Loucy (cell line): ENCODE data around the gene HDDC2.

ENCODE experiments used
- H2AFZ ChIP-seq: fragments of 200-600 bp; sonication (generic); 2 replicates; pipeline ENCODE4 v1.6.0; 2016; ENCODE audit warnings: antibody characterized with exemption, mild to moderate bottlenecking, low read length, moderate library complexity
- H3F3A ChIP-seq: fragments of 200-600 bp; 2 replicates; pipeline ENCODE4 v1.6.0; 2016; ENCODE audit warnings: antibody characterized with exemption, low read depth, mild to moderate bottlenecking
- H3K27me3 ChIP-seq: fragments of 200-600 bp; sonication (generic); 2 replicates; pipeline ENCODE4 v1.6.1; 2014; ENCODE audit warnings: low read length, mild to moderate bottlenecking; ENCODE audit not compliant: insufficient read depth, poor library complexity, severe bottlenecking
- H3K36me3 ChIP-seq: fragments of 200-600 bp; sonication (generic); 2 replicates; pipeline ENCODE4 v1.6.1; 2016; ENCODE audit warnings: low read length; ENCODE audit not compliant: insufficient read depth
- H3K4me1 ChIP-seq: fragments of 200-600 bp; sonication (generic); 2 replicates; pipeline ENCODE4 v1.5.1; 2014; ENCODE audit warnings: low read length, mild to moderate bottlenecking; ENCODE audit not compliant: insufficient read depth, poor library complexity, severe bottlenecking
- H3K4me2 ChIP-seq: fragments of 200-600 bp; sonication (generic); 2 replicates; pipeline ENCODE4 v1.6.0; 2014; ENCODE audit warnings: antibody characterized with exemption, low read length, low read depth, mild to moderate bottlenecking; ENCODE audit not compliant: poor library complexity, severe bottlenecking
- H3K4me3 ChIP-seq: fragments of 200-600 bp; sonication (generic); 2 replicates; pipeline ENCODE4 v1.5.1; 2014; ENCODE audit warnings: low read length, mild to moderate bottlenecking, mixed read lengths; ENCODE audit not compliant: poor library complexity, severe bottlenecking
- H3K79me2 ChIP-seq: fragments of 200-600 bp; sonication (generic); 2 replicates; pipeline ENCODE4 v1.6.1; 2014; ENCODE audit warnings: low read length; ENCODE audit not compliant: insufficient read depth
- H3K9ac ChIP-seq: fragments of 200-600 bp; sonication (generic); 2 replicates; pipeline ENCODE4 v1.6.0; 2014; ENCODE audit warnings: mild to moderate bottlenecking, low read depth, low read length, moderate library complexity; ENCODE audit not compliant: poor library complexity, severe bottlenecking
- H3K9me2 ChIP-seq: fragments of 200-600 bp; sonication (generic); replicated peaks from 2 replicates; pipeline ENCODE4 v1.6.1; 2016; ENCODE audit warnings: low read depth, low read length, mixed read lengths
- H3K9me3 ChIP-seq: fragments of 200-600 bp; sonication (generic); 2 replicates; pipeline ENCODE4 v1.6.1; 2014; ENCODE audit warnings: mild to moderate bottlenecking, antibody characterized with exemption, low read length, low read depth; ENCODE audit not compliant: insufficient read depth
- H4K20me1 ChIP-seq: fragments of 200-600 bp; sonication (generic); 2 replicates; pipeline ENCODE4 v1.6.0; 2014; ENCODE audit warnings: antibody characterized with exemption, low read length, mild to moderate bottlenecking; ENCODE audit not compliant: insufficient read depth, poor library complexity, severe bottlenecking
- CTCF ChIP-seq: fragments of 200-600 bp; sonication (generic); conservative IDR thresholded peaks from 2 replicates; pipeline ENCODE4 v1.5.1; 2014; ENCODE audit warnings: mild to moderate bottlenecking, antibody characterized with exemption, low read length
- EZH2phosphoT487 ChIP-seq: fragments of 200-600 bp; IDR thresholded peaks from 2 replicates; pipeline ENCODE4 v1.6.1; 2018; ENCODE audit warnings: antibody characterized with exemption, mild to moderate bottlenecking, moderate library complexity, borderline replicate concordance

HDDC2 gene

GRCh38 chr6:125268765-125269164 is 33.0 kb downstream of the HDDC2 start:
- no peaks in the 10 kb centered on the region for H3K27me3 ChIP-seq
- H3K4me2 ChIP-seq = no peak overlapping the region
- no peak overlapping the region for H3K9ac ChIP-seq
- no peaks in the 10 kb centered on the region for H3K9me3 ChIP-seq
- peaks cover 14% of the 10 kb centered on the region; the same call in 1 of the 2 replicates for H3K36me3 ChIP-seq
- H2AFZ ChIP-seq = no peak overlapping the region
- TF ChIP-seq CTCF = no peak
- TF ChIP-seq EZH2phosphoT487 = no peak
- H4K20me1 ChIP-seq = no peaks in the 10 kb centered on the region
- H3F3A ChIP-seq = no peaks in the 10 kb centered on the region
- no peaks in the 10 kb centered on the region for H3K9me2 ChIP-seq
- H3K79me2 ChIP-seq = no peaks in the 10 kb centered on the region
- H3K4me1 ChIP-seq = no peaks in the 10 kb centered on the region
- no peak overlapping the region for H3K4me3 ChIP-seq

- Histone ChIP-seq H3K27me3 (no peaks in the 10 kb centered on the region), H3F3A (no peaks in the 10 kb centered on the region), H4K20me1 (no peaks in the 10 kb centered on the region), H3K4me3 (no peak overlapping the region), H3K9me3 (no peaks in the 10 kb centered on the region), H3K4me2 (no peak overlapping the region), H3K9me2 (no peaks in the 10 kb centered on the region), H2AFZ (no peak overlapping the region), H3K4me1 (no peaks in the 10 kb centered on the region), H3K9ac (no peak overlapping the region), H3K79me2 (no peaks in the 10 kb centered on the region), H3K36me3 (peaks cover 12% of the 10 kb centered on the region; the same call in 1 of the 2 replicates)
- TF ChIP-seq CTCF = no peak
- TF ChIP-seq EZH2phosphoT487 = no peak
Observed at GRCh38 chr6:125267806-125268523, 33.8 kb downstream of the HDDC2 start.

GRCh38 chr6:125264476-125264875 is 37.3 kb downstream of the HDDC2 start:
- H3K4me2 ChIP-seq = no peak overlapping the region
- no peaks in the 10 kb centered on the region for H4K20me1 ChIP-seq
- no peak overlapping the region for H3K9ac ChIP-seq
- no peaks in the 10 kb centered on the region for H3K36me3 ChIP-seq
- no peak overlapping the region for H2AFZ ChIP-seq
- H3K4me1 ChIP-seq = no peaks in the 10 kb centered on the region
- H3K9me2 ChIP-seq = no peaks in the 10 kb centered on the region
- no peak for TF ChIP-seq CTCF
- TF ChIP-seq EZH2phosphoT487 = no peak
- no peak overlapping the region for H3K4me3 ChIP-seq
- H3K27me3 ChIP-seq = no peaks in the 10 kb centered on the region
- H3F3A ChIP-seq = no peaks in the 10 kb centered on the region
- no peaks in the 10 kb centered on the region for H3K9me3 ChIP-seq
- H3K79me2 ChIP-seq = no peaks in the 10 kb centered on the region
